Activated naive CD8-positive, alpha-beta T cell treated with anti-CD3 and anti-CD28 coated beads, Interleukin-2, amount 10 ng/mL, durations not matched to agents 7 days and 5 days (primary cell): ENCODE measurements around the gene CAPNS2. TPM values are rescaled to one million over a fixed set of nuclear protein-coding genes. Genes with fewer than 3 reads are reported as not detected.

Source experiments
- ATAC-seq: fragments of 150-1000 bp; cut with Tn5 transposase; one replicate; pipeline ENCODE4 v1.10.0; 2021; ENCODE audit warnings: low read depth, moderate library complexity
- POLR2A ChIA-PET: fragments of 350-600 bp; sonication (Branson Sonifier 250); formaldehyde crosslinking; loops from one replicate; lab custom pipeline; 2021; ENCODE audit warnings: antibody characterized with exemption; lab: Charles Lee
- DNase-seq: peaks from one replicate; pipeline ENCODE4 v3.0.0; 2021
- H3K27ac Mint-ChIP-seq: one replicate; pipeline ENCODE4 v1.8.0; 2022; ENCODE audit warnings: mild to moderate bottlenecking, mixed read lengths
- H3K27me3 Mint-ChIP-seq: one replicate; pipeline ENCODE4 v1.8.0; 2022; ENCODE audit warnings: mild to moderate bottlenecking, moderate library complexity, mixed read lengths
- H3K36me3 Mint-ChIP-seq: one replicate; pipeline ENCODE4 v1.8.0; 2021; ENCODE audit warnings: mild to moderate bottlenecking, mixed read lengths
- H3K4me1 Mint-ChIP-seq: one replicate; pipeline ENCODE4 v1.8.0; 2021; ENCODE audit warnings: mixed read lengths
- H3K4me3 Mint-ChIP-seq: one replicate; pipeline ENCODE4 v1.8.0; 2022; ENCODE audit warnings: mild to moderate bottlenecking, moderate library complexity, mixed read lengths
- H3K9me3 Mint-ChIP-seq: one replicate; pipeline ENCODE4 v1.8.0; 2021; ENCODE audit warnings: mixed read lengths
- total RNA-seq, 2 experiments: library from RNA; stranded (reverse); gene quantifications; one replicate each; pipeline ENCODE4 v1.2.3, GENCODE V29; 2021

CAPNS2 gene
- not detected for total RNA-seq

- DNase-seq: no peak
- Mint-ChIP-seq H3K4me3 (no peak within 1 kb of the TSS), H3K9me3 (no peaks in the 10 kb centered on the region), H3K27me3 (peaks cover 8% of the 10 kb centered on the region), H3K27ac (no peak within 1 kb of the TSS), H3K4me1 (no peaks in the 10 kb centered on the region), H3K36me3 (no peaks in the 10 kb centered on the region)
- no peak for ATAC-seq
- POLR2A ChIA-PET: no interaction called here
Measured at GRCh38 chr16:55566432-55567175, at the start of gene CAPNS2. Gene CAPNS2 (plus strand): TSS chr16:55566684. CDS start chr16:55566757, 73 bp downstream.

GRCh38 chr16:55521792-55522191 lies 44.7 kb upstream of the CAPNS2 start:
- no peaks in the 10 kb centered on the region for H3K4me1 Mint-ChIP-seq
- ATAC-seq (no peak), DNase-seq (no peak)
- H3K4me3 Mint-ChIP-seq: no peak overlapping the region
- no peaks in the 10 kb centered on the region for H3K36me3 Mint-ChIP-seq
- peaks cover 8% of the 10 kb centered on the region for H3K9me3 Mint-ChIP-seq
- H3K27ac Mint-ChIP-seq: no peak overlapping the region
- POLR2A ChIA-PET: no interaction called here
- peaks cover 2% of the 10 kb centered on the region for H3K27me3 Mint-ChIP-seq

GRCh38 chr16:55526441-55526840 lies 40.0 kb upstream of the CAPNS2 start:
- Mint-ChIP-seq H3K4me1 (no peaks in the 10 kb centered on the region), H3K27ac (no peak overlapping the region), H3K9me3 (peaks cover 5% of the 10 kb centered on the region), H3K4me3 (no peak overlapping the region), H3K36me3 (no peaks in the 10 kb centered on the region), H3K27me3 (peaks cover 9% of the 10 kb centered on the region)
- POLR2A ChIA-PET: no interaction called here
- ATAC-seq (no peak), DNase-seq (no peak)

- Mint-ChIP-seq H3K36me3 (no peaks in the 10 kb centered on the region), H3K4me3 (no peak overlapping the region), H3K27me3 (peaks cover 9% of the 10 kb centered on the region), H3K4me1 (no peaks in the 10 kb centered on the region), H3K9me3 (no peaks in the 10 kb centered on the region), H3K27ac (no peak overlapping the region)
- POLR2A ChIA-PET: no interaction called here
- ATAC-seq: no peak
- DNase-seq: no peak
Measured at GRCh38 chr16:55527885-55528284, 38.6 kb upstream of the CAPNS2 start.

GRCh38 chr16:55529018-55529417 lies 37.5 kb upstream of the CAPNS2 start:
- no peak for ATAC-seq
- Mint-ChIP-seq H3K4me3 (no peak overlapping the region), H3K4me1 (no peaks in the 10 kb centered on the region), H3K36me3 (no peaks in the 10 kb centered on the region), H3K9me3 (no peaks in the 10 kb centered on the region), H3K27me3 (peaks cover 9% of the 10 kb centered on the region), H3K27ac (no peak overlapping the region)
- POLR2A ChIA-PET: no interaction called here
- no peak for DNase-seq

- POLR2A ChIA-PET: no interaction called here
- no peak overlapping the region for H3K4me3 Mint-ChIP-seq
- DNase-seq (no peak), ATAC-seq (no peak)
- no peaks in the 10 kb centered on the region for H3K36me3 Mint-ChIP-seq
- H3K9me3 Mint-ChIP-seq: no peaks in the 10 kb centered on the region
- H3K27ac Mint-ChIP-seq: no peak overlapping the region
- H3K27me3 Mint-ChIP-seq: peaks cover 9% of the 10 kb centered on the region
- H3K4me1 Mint-ChIP-seq: no peaks in the 10 kb centered on the region
Measured at GRCh38 chr16:55530316-55530856, 36.1 kb upstream of the CAPNS2 start.

- H3K27me3 Mint-ChIP-seq: peaks cover 8% of the 10 kb centered on the region
- H3K4me1 Mint-ChIP-seq: no peaks in the 10 kb centered on the region
- no peaks in the 10 kb centered on the region for H3K9me3 Mint-ChIP-seq
- DNase-seq (no peak), ATAC-seq (no peak)
- H3K27ac Mint-ChIP-seq: no peak overlapping the region
- no peak overlapping the region for H3K4me3 Mint-ChIP-seq
- no peaks in the 10 kb centered on the region for H3K36me3 Mint-ChIP-seq
- POLR2A ChIA-PET: no interaction called here
Measured at GRCh38 chr16:55532227-55532626, 34.3 kb upstream of the CAPNS2 start.

- Mint-ChIP-seq H3K36me3 (no peaks in the 10 kb centered on the region), H3K27ac (no peak overlapping the region), H3K27me3 (peaks cover under 1% of the 10 kb centered on the region), H3K4me3 (no peak overlapping the region), H3K9me3 (no peaks in the 10 kb centered on the region), H3K4me1 (no peaks in the 10 kb centered on the region)
- ATAC-seq: no peak
- POLR2A ChIA-PET: no interaction called here
- DNase-seq: no peak
Measured at GRCh38 chr16:55534756-55535155, 31.7 kb upstream of the CAPNS2 start.

- POLR2A ChIA-PET: no interaction called here
- ATAC-seq (no peak), DNase-seq (no peak)
- no peaks in the 10 kb centered on the region for H3K36me3 Mint-ChIP-seq
- H3K4me3 Mint-ChIP-seq: no peak overlapping the region
- H3K9me3 Mint-ChIP-seq: no peaks in the 10 kb centered on the region
- no peaks in the 10 kb centered on the region for H3K4me1 Mint-ChIP-seq
- no peaks in the 10 kb centered on the region for H3K27me3 Mint-ChIP-seq
- H3K27ac Mint-ChIP-seq: no peak overlapping the region
Measured at GRCh38 chr16:55539049-55539448, 27.4 kb upstream of the CAPNS2 start.

- Mint-ChIP-seq H3K9me3 (no peaks in the 10 kb centered on the region), H3K36me3 (no peaks in the 10 kb centered on the region), H3K27me3 (no peaks in the 10 kb centered on the region), H3K4me1 (no peaks in the 10 kb centered on the region), H3K4me3 (no peak overlapping the region), H3K27ac (no peak overlapping the region)
- no peak for ATAC-seq
- POLR2A ChIA-PET: no interaction called here
- DNase-seq: no peak
Measured at GRCh38 chr16:55539488-55539887, 27.0 kb upstream of the CAPNS2 start.

GRCh38 chr16:55540221-55540620 lies 26.3 kb upstream of the CAPNS2 start:
- no peak overlapping the region for H3K27ac Mint-ChIP-seq
- ATAC-seq: no peak
- POLR2A ChIA-PET: no interaction called here

GRCh38 chr16:55542459-55543082 lies 23.9 kb upstream of the CAPNS2 start:
- H3K27me3 Mint-ChIP-seq: no peaks in the 10 kb centered on the region
- ATAC-seq: no peak

More at GRCh38 chr16:55540221-55540620, 26.3 kb upstream of the CAPNS2 start:
- Mint-ChIP-seq H3K36me3 (no peaks in the 10 kb centered on the region), H3K9me3 (no peaks in the 10 kb centered on the region), H3K27me3 (no peaks in the 10 kb centered on the region), H3K4me1 (no peaks in the 10 kb centered on the region), H3K4me3 (no peak overlapping the region)
- DNase-seq: no peak

GRCh38 chr16:55543472-55543871 lies 23.0 kb upstream of the CAPNS2 start:
- DNase-seq (no peak), ATAC-seq (no peak)
- H3K36me3 Mint-ChIP-seq: no peaks in the 10 kb centered on the region
- H3K9me3 Mint-ChIP-seq: no peaks in the 10 kb centered on the region
- H3K27me3 Mint-ChIP-seq: no peaks in the 10 kb centered on the region
- H3K27ac Mint-ChIP-seq: no peak overlapping the region
- no peak overlapping the region for H3K4me3 Mint-ChIP-seq
- no peaks in the 10 kb centered on the region for H3K4me1 Mint-ChIP-seq
- POLR2A ChIA-PET: no interaction called here

More at GRCh38 chr16:55542459-55543082, 23.9 kb upstream of the CAPNS2 start:
- no peaks in the 10 kb centered on the region for H3K36me3 Mint-ChIP-seq
- no peaks in the 10 kb centered on the region for H3K4me1 Mint-ChIP-seq
- POLR2A ChIA-PET: no interaction called here
- DNase-seq: no peak
- H3K9me3 Mint-ChIP-seq: no peaks in the 10 kb centered on the region
- no peak overlapping the region for H3K4me3 Mint-ChIP-seq
- no peak overlapping the region for H3K27ac Mint-ChIP-seq

- Mint-ChIP-seq H3K4me1 (no peaks in the 10 kb centered on the region), H3K27ac (no peak overlapping the region), H3K4me3 (no peak overlapping the region), H3K36me3 (no peaks in the 10 kb centered on the region), H3K9me3 (no peaks in the 10 kb centered on the region), H3K27me3 (no peaks in the 10 kb centered on the region)
- POLR2A ChIA-PET: no interaction called here
- ATAC-seq (no peak), DNase-seq (no peak)
Measured at GRCh38 chr16:55552621-55553020, 13.9 kb upstream of the CAPNS2 start.
